Hepatocyte (in vitro differentiated cells): ENCODE results near the gene LCP1. TPM values are rescaled to one million over a fixed set of nuclear protein-coding genes. Genes with fewer than 3 reads are reported as not detected.
A peak's percentile ranks its signal among the peaks of the same experiment; 100 is the strongest.

ENCODE experiments used
- DNase-seq: peaks from one replicate; pipeline ENCODE4 v3.0.0-alpha.2; 2016; ENCODE audit warnings: low spot score
- H2AFZ ChIP-seq: fragments of 200-600 bp; sonication (generic); 2 replicates; pipeline ENCODE4 v1.6.0; 2016; ENCODE audit warnings: antibody characterized with exemption, mild to moderate bottlenecking
- H3K27ac ChIP-seq: fragments of 200-600 bp; sonication (generic); 2 replicates; pipeline ENCODE4 v1.5.1; 2016; ENCODE audit warnings: mild to moderate bottlenecking
- H3K27me3 ChIP-seq: fragments of 200-600 bp; sonication (generic); 2 replicates; pipeline ENCODE4 v1.6.1; 2016
- H3K36me3 ChIP-seq: fragments of 200-600 bp; sonication (generic); replicated peaks from 2 replicates; pipeline ENCODE4 v1.5.1; 2016; ENCODE audit warnings: low read depth; ENCODE audit not compliant: insufficient read depth
- H3K4me1 ChIP-seq: fragments of 200-600 bp; sonication (generic); 2 replicates; pipeline ENCODE4 v1.5.1; 2016; ENCODE audit warnings: mild to moderate bottlenecking, moderate library complexity; ENCODE audit not compliant: insufficient read depth
- H3K4me2 ChIP-seq: fragments of 200-600 bp; sonication (generic); 2 replicates; pipeline ENCODE4 v1.6.0; 2016
- H3K4me3 ChIP-seq: fragments of 200-600 bp; sonication (generic); 2 replicates; pipeline ENCODE4 v1.5.1; 2016; ENCODE audit warnings: mild to moderate bottlenecking
- H3K79me2 ChIP-seq: fragments of 200-600 bp; sonication (generic); 2 replicates; pipeline ENCODE4 v1.6.0; 2017; ENCODE audit warnings: mild to moderate bottlenecking
- H3K9me2 ChIP-seq: fragments of 200-600 bp; sonication (generic); replicated peaks from 2 replicates; pipeline ENCODE4 v1.6.0; 2017; ENCODE audit warnings: mild to moderate bottlenecking; ENCODE audit not compliant: insufficient read depth
- H3K9me3 ChIP-seq: fragments of 200-600 bp; sonication (generic); 2 replicates; pipeline ENCODE4 v1.5.1; 2016; ENCODE audit warnings: low read depth, mild to moderate bottlenecking
- H4K20me1 ChIP-seq: fragments of 200-600 bp; sonication (generic); 2 replicates; pipeline ENCODE4 v1.6.0; 2016; ENCODE audit warnings: mild to moderate bottlenecking; ENCODE audit not compliant: insufficient read depth, poor library complexity, severe bottlenecking
- EZH2 ChIP-seq: fragments of 200-600 bp; sonication (generic); IDR thresholded peaks from 2 replicates; pipeline ENCODE4 v1.6.1; 2016; ENCODE audit warnings: antibody characterized with exemption, mild to moderate bottlenecking, borderline replicate concordance
- EZH2phosphoT487 ChIP-seq: fragments of 200-600 bp; sonication (generic); IDR thresholded peaks from one replicate; pipeline ENCODE4 v1.6.1; 2018; ENCODE audit warnings: antibody characterized with exemption, mild to moderate bottlenecking, low read depth, moderate library complexity; ENCODE audit not compliant: unreplicated experiment, severe bottlenecking
- WGBS: methylation state at CpG from one replicate; pipeline ENCODE4 v1.1.6; 2016; ENCODE audit warnings: low lambda C conversion rate; ENCODE audit errors: missing lambda C conversion rate; 5-methylcytosine and 5-hydroxymethylcytosine counted together
- polyA plus RNA-seq: library from polyadenylated mRNA; unstranded; fragments of >200 nt; fragmentation: Nextera tagmentation; extraction: Ambion mirVana; gene quantifications from 2 replicates; pipeline ENCODE4 v1.2.1, GENCODE V29; 2016
- total RNA-seq: library from RNA; depleted of rRNA; stranded (reverse); fragments of >200 nt; gene quantifications from 2 replicates; pipeline ENCODE4 v1.2.3, GENCODE V29; 2014
- TF ChIP-seq, protein P1 (sequence below): fragments of 200-600 bp; sonication (generic); IDR thresholded peaks from 2 replicates; pipeline ENCODE4 v1.5.1; 2016; ENCODE audit warnings: antibody characterized with exemption, mild to moderate bottlenecking; ENCODE audit not compliant: poor library complexity

The LCP1 gene
- total and polyA plus RNA-seq, 2 experiments from 2014 or later: 18.9 to 30.6 TPM

GRCh38 chr13:46126552-46127357 is 55.2 kb downstream of the LCP1 start:
- no peak overlapping the region for H3K27ac ChIP-seq
- H2AFZ ChIP-seq: no peak overlapping the region
- no peaks in the 10 kb centered on the region for H3K27me3 ChIP-seq
- no peaks in the 10 kb centered on the region for H3K79me2 ChIP-seq
- H3K4me2 ChIP-seq: no peak overlapping the region
- no peaks in the 10 kb centered on the region for H4K20me1 ChIP-seq
- DNase-seq: peak; percentile 86
- TF ChIP-seq EZH2 (no peak), EZH2phosphoT487 (no peak)
- TF ChIP-seq, protein P1, sequence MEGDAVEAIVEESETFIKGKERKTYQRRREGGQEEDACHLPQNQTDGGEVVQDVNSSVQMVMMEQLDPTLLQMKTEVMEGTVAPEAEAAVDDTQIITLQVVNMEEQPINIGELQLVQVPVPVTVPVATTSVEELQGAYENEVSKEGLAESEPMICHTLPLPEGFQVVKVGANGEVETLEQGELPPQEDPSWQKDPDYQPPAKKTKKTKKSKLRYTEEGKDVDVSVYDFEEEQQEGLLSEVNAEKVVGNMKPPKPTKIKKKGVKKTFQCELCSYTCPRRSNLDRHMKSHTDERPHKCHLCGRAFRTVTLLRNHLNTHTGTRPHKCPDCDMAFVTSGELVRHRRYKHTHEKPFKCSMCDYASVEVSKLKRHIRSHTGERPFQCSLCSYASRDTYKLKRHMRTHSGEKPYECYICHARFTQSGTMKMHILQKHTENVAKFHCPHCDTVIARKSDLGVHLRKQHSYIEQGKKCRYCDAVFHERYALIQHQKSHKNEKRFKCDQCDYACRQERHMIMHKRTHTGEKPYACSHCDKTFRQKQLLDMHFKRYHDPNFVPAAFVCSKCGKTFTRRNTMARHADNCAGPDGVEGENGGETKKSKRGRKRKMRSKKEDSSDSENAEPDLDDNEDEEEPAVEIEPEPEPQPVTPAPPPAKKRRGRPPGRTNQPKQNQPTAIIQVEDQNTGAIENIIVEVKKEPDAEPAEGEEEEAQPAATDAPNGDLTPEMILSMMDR: peak; percentile 77
- no peaks in the 10 kb centered on the region for H3K9me2 ChIP-seq
- H3K9me3 ChIP-seq: no peaks in the 10 kb centered on the region
- 62% methylated on average over 6 of the region's 6 CpGs for WGBS
- H3K4me1 ChIP-seq: no peaks in the 10 kb centered on the region
- H3K36me3 ChIP-seq: no peaks in the 10 kb centered on the region
- no peak overlapping the region for H3K4me3 ChIP-seq

- Histone ChIP-seq H3K27me3 (no peaks in the 10 kb centered on the region), H3K27ac (no peak overlapping the region), H3K4me1 (no peaks in the 10 kb centered on the region), H3K9me3 (no peaks in the 10 kb centered on the region), H4K20me1 (no peaks in the 10 kb centered on the region), H3K4me2 (no peak overlapping the region), H3K79me2 (no peaks in the 10 kb centered on the region), H2AFZ (no peak overlapping the region), H3K9me2 (no peaks in the 10 kb centered on the region), H3K4me3 (no peak overlapping the region), H3K36me3 (no peaks in the 10 kb centered on the region)
- no peak for TF ChIP-seq EZH2
- TF ChIP-seq, protein P1: no peak
- TF ChIP-seq EZH2phosphoT487: no peak
- DNase-seq: no peak
- WGBS: 78% methylated on average over 2 of the region's 2 CpGs
Observed at GRCh38 chr13:46126056-46126455, 55.9 kb downstream of the LCP1 start.

DNA sequence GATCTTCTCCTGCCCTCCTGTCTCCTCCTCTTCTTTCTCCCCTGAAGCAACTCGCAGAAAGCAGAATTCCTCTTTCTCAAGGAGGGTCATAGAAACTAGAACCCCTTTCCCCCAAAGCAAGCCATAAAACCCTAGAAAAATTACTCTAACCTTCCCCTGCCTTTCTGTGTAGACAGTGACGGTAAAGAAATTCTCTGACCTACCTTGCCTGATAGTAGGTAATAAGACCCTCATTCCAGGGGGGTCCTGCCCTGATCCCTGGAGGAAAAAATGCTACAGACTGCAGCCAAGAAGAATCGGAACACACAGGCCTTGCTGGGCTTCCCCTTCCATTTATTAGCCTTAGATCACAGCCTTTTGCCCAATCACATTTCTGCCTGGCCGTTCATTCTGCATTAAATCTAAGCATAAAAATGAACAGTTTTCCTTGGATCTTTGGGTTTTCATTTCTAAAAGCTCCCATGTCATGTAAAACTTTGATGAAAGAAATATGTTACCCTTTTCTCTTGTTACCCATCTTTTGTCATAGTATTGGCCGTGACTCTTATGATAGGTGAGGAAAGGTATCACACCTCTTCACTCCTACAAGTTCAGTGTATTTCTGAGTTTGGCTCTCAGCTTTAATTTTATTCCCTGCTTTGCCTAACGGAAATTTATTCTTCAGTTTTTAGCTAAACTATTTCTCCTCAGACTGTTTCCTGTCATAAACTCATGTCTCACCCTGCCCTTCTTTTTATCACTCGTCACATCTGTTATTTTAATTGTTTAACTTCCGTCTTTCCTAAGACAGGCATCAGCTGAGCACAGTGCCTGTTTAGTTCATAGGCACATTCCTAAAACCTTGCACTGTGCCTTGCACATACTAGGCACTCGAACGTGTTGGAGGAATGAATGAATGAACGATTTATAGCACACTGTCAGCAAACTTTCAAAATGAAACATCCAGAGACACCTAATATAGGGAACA is 56.7 kb downstream of the LCP1 start:
- no peaks in the 10 kb centered on the region for H3K9me2 ChIP-seq
- H3K9me3 ChIP-seq: no peaks in the 10 kb centered on the region
- H2AFZ ChIP-seq: no peak overlapping the region
- H3K36me3 ChIP-seq: no peaks in the 10 kb centered on the region
- no peak overlapping the region for H3K4me2 ChIP-seq
- no peaks in the 10 kb centered on the region for H4K20me1 ChIP-seq
- WGBS: 68% methylated on average over 11 of the region's 11 CpGs
- H3K27ac ChIP-seq: no peak overlapping the region
- TF ChIP-seq, protein P1: no peak
- TF ChIP-seq EZH2 (no peak), EZH2phosphoT487 (no peak)
- H3K4me1 ChIP-seq: no peaks in the 10 kb centered on the region
- no peaks in the 10 kb centered on the region for H3K27me3 ChIP-seq
- H3K79me2 ChIP-seq: no peaks in the 10 kb centered on the region
- no peak for DNase-seq
- H3K4me3 ChIP-seq: no peak overlapping the region
